Lung (tissue), 12 donors: Measurements from ENCODE around the gene LTBP3. TPM values are rescaled to one million over a fixed set of nuclear protein-coding genes. Genes with fewer than 3 reads are reported as not detected.

Source experiments
- ATAC-seq: fragments of 200-7000 bp; cut with Tn5 transposase; one replicate; pipeline ENCODE4 v1.9.1; 2020; ENCODE audit warnings: moderate number of reproducible peaks; ENCODE audit not compliant: insufficient read depth, low FRiP score
- DNase-seq, 3 donors: peaks; one replicate each; pipeline ENCODE4 v3.0.0-alpha.2; 2013 to 2017
- H3K27ac ChIP-seq, 2 donors: one replicate each; pipeline ENCODE4 v1.5.1; 2013; ENCODE audit warnings: mild to moderate bottlenecking in 2 of 2, moderate library complexity in 2 of 2, control low read depth in 1 of 2, inconsistent platforms in 1 of 2, low read depth in 1 of 2, low read length in 1 of 2
- H3K27me3 ChIP-seq, 3 donors: one replicate each; pipeline ENCODE4 v1.5.1; 2013; ENCODE audit warnings: low read length in 2 of 3; ENCODE audit not compliant: control insufficient read depth in 3 of 3, insufficient read depth in 3 of 3
- H3K36me3 ChIP-seq, 4 donors: one replicate each; pipeline ENCODE4 v1.5.1; 2013; ENCODE audit warnings: low read length in 4 of 4, mild to moderate bottlenecking in 1 of 4, moderate library complexity in 1 of 4; ENCODE audit not compliant: control insufficient read depth in 4 of 4, insufficient read depth in 4 of 4
- H3K4me1 ChIP-seq, 5 donors: one replicate each; pipeline ENCODE4 v1.5.1; 2013; ENCODE audit warnings: low read length in 5 of 5, mild to moderate bottlenecking in 2 of 5, moderate library complexity in 1 of 5; ENCODE audit not compliant: control insufficient read depth in 5 of 5, insufficient read depth in 5 of 5
- H3K4me3 ChIP-seq: one replicate; pipeline ENCODE4 v1.5.1; 2013; ENCODE audit warnings: mild to moderate bottlenecking, control low read depth, moderate library complexity
- H3K9ac ChIP-seq, 2 donors: one replicate each; pipeline ENCODE4 v1.5.1; 2013; ENCODE audit warnings: low read length in 2 of 2, control low read depth in 1 of 2; ENCODE audit not compliant: insufficient read depth in 1 of 2
- H3K9me3 ChIP-seq, 4 donors: one replicate each; pipeline ENCODE4 v1.5.1; 2013; ENCODE audit warnings: low read length in 3 of 4, mild to moderate bottlenecking in 1 of 4, moderate library complexity in 1 of 4; ENCODE audit not compliant: control insufficient read depth in 4 of 4, insufficient read depth in 3 of 4
- WGBS, 2 donors: extraction: QIAGEN DNeasy Blood & Tissue Kit; methylation state at CpG; one replicate each; pipeline ENCODE4 v1.1.7; 2013; 5-methylcytosine and 5-hydroxymethylcytosine counted together
- polyA plus RNA-seq, 2 donors: library from polyadenylated mRNA; stranded (reverse); fragments of 200-250 nt; gene quantifications; one replicate each; pipeline ENCODE4 v1.2.1, GENCODE V29; 2013
- total RNA-seq, 2 donors: library from RNA; depleted of rRNA in 1 of 2; stranded (reverse); fragments of >200 nt in 1 of 2; gene quantifications; one replicate each; pipeline ENCODE4 v1.2.1, GENCODE V29; 2014 to 2021
- TF ChIP-seq, protein P1 (sequence below): IDR thresholded peaks from 2 replicates; pipeline ENCODE4 v1.5.1; 2012; ENCODE audit warnings: mild to moderate bottlenecking; ENCODE audit errors: control extremely low read depth, extremely low read depth
- donor health status: control.
- donor health status: control.
- donor health status: Bipolar disorder and iron deficiency.
- donor health status: healthy.
- donor health status: DM: yes; HTN: yes; CAD: no.

Gene LTBP3
- total and polyA plus RNA-seq, 4 donors = 39.1 to 111 (median 73.4) TPM

GRCh38 chr11:65549096-65549495 is 9.1 kb downstream of the LTBP3 start:
- Histone ChIP-seq H3K9me3 (no peaks in the 10 kb centered on the region), H3K4me1 (peaks cover 0 to 5% (median 2%) of the 10 kb centered on the region in 5 donors), H3K4me3 (no peak overlapping the region), H3K27ac (no peak overlapping the region), H3K27me3 (no peaks in the 10 kb centered on the region), H3K36me3 (peaks cover 0 to 34% (median 25%) of the 10 kb centered on the region in 4 donors), H3K9ac (no peak overlapping the region)
- WGBS, 2 donors = 92 to 96% methylated on average over 3 of the region's 3 CpGs
- DNase-seq = no peak
- TF ChIP-seq, protein P1, sequence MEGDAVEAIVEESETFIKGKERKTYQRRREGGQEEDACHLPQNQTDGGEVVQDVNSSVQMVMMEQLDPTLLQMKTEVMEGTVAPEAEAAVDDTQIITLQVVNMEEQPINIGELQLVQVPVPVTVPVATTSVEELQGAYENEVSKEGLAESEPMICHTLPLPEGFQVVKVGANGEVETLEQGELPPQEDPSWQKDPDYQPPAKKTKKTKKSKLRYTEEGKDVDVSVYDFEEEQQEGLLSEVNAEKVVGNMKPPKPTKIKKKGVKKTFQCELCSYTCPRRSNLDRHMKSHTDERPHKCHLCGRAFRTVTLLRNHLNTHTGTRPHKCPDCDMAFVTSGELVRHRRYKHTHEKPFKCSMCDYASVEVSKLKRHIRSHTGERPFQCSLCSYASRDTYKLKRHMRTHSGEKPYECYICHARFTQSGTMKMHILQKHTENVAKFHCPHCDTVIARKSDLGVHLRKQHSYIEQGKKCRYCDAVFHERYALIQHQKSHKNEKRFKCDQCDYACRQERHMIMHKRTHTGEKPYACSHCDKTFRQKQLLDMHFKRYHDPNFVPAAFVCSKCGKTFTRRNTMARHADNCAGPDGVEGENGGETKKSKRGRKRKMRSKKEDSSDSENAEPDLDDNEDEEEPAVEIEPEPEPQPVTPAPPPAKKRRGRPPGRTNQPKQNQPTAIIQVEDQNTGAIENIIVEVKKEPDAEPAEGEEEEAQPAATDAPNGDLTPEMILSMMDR = no peak
- ATAC-seq = no peak

- Histone ChIP-seq H3K27me3 (no peaks in the 10 kb centered on the region), H3K4me3 (no peak overlapping the region), H3K36me3 (peaks cover 0 to 34% (median 24%) of the 10 kb centered on the region in 4 donors), H3K27ac (no peak overlapping the region), H3K4me1 (peaks cover 0 to 5% (median 0%) of the 10 kb centered on the region in 5 donors), H3K9ac (no peak overlapping the region), H3K9me3 (no peaks in the 10 kb centered on the region)
- ATAC-seq = no peak
- WGBS, 2 donors = 96% methylated on average over 3 of the region's 3 CpGs
- DNase-seq = no peak
- TF ChIP-seq, protein P1 = no peak
Measured at GRCh38 chr11:65548395-65548794, 9.8 kb downstream of the LTBP3 start.

GRCh38 chr11:65547446-65548125 is 10.6 kb downstream of the LTBP3 start:
- Histone ChIP-seq H3K27me3 (no peaks in the 10 kb centered on the region), H3K27ac (no peak overlapping the region), H3K36me3 (peaks cover 0 to 37% (median 25%) of the 10 kb centered on the region in 4 donors), H3K4me3 (no peak overlapping the region), H3K9me3 (no peaks in the 10 kb centered on the region), H3K9ac (no peak overlapping the region), H3K4me1 (peaks cover 0 to 5% (median 2%) of the 10 kb centered on the region in 5 donors)
- 85 to 87% methylated on average over 50 to 52 of the region's 52 CpGs for WGBS, 2 donors
- ATAC-seq (no peak), DNase-seq (no peak)
- TF ChIP-seq, protein P1 = no peak
